HepG2 (cell line): Measurements from ENCODE around the gene PRM3. TPM values are rescaled to one million over a fixed set of nuclear protein-coding genes. Genes with fewer than 3 reads are reported as not detected.
A peak's percentile ranks its signal among the peaks of the same experiment; 100 is the strongest.

Experiments
- AGO1 ChIP-seq: fragments of 200-400 bp; formaldehyde crosslinking; IDR thresholded peaks from 2 replicates; pipeline ENCODE4 v1.6.1; 2017; ENCODE audit warnings: mild to moderate bottlenecking, low read depth, low read length, moderate library complexity; ENCODE audit not compliant: poor library complexity, severe bottlenecking
- ATM ChIP-seq: fragments of 450-650 bp; IDR thresholded peaks from 2 replicates; pipeline ENCODE4 v1.7.1; 2017; ENCODE audit warnings: mild to moderate bottlenecking, borderline replicate concordance
- FOXO1 ChIP-seq: sonication (generic); formaldehyde crosslinking; IDR thresholded peaks from 2 replicates; pipeline ENCODE4 v1.4.0; 2020; ENCODE audit warnings: missing genetic modification reagents
- HNRNPUL1 ChIP-seq: fragments of 200-400 bp; formaldehyde crosslinking; IDR thresholded peaks from 2 replicates; pipeline ENCODE4 v1.6.1; 2017; ENCODE audit warnings: low read depth, mild to moderate bottlenecking, low read length, moderate library complexity
- KLF11 ChIP-seq: IDR thresholded peaks from 2 replicates; pipeline ENCODE4 v1.6.1; 2016; ENCODE audit warnings: missing compliant biosample characterization
- MAF1 ChIP-seq: sonication (generic); formaldehyde crosslinking; IDR thresholded peaks from 2 replicates; pipeline ENCODE4 v1.5.0; 2020; ENCODE audit warnings: missing genetic modification reagents, borderline replicate concordance
- MEIS2 ChIP-seq: sonication (generic); formaldehyde crosslinking; IDR thresholded peaks from 2 replicates; pipeline ENCODE4 v1.9.0; 2021; ENCODE audit warnings: mild to moderate bottlenecking, missing genetic modification reagents
- NR2F6 ChIP-seq, 2 experiments: IDR thresholded peaks; 2 replicates each; pipeline ENCODE4 v1.6.1; 2016; ENCODE audit warnings: antibody characterized with exemption in 1 of 2, mild to moderate bottlenecking in 1 of 2
- SRSF4 ChIP-seq: fragments of 200-400 bp; formaldehyde crosslinking; IDR thresholded peaks from one replicate; pipeline ENCODE4 v1.6.1; 2018; ENCODE audit warnings: mild to moderate bottlenecking, low read depth, low read length, moderate library complexity; ENCODE audit not compliant: poor library complexity, severe bottlenecking
- TGIF2 ChIP-seq: IDR thresholded peaks from 2 replicates; pipeline ENCODE4 v1.6.1; 2016; ENCODE audit warnings: control low read depth, missing compliant biosample characterization
- ZBTB3 ChIP-seq: sonication (generic); formaldehyde crosslinking; IDR thresholded peaks from 2 replicates; pipeline ENCODE4 v1.4.0; 2020; ENCODE audit warnings: low read depth, mild to moderate bottlenecking, moderate library complexity, missing genetic modification reagents, borderline replicate concordance
- ZC3H13 ChIP-seq: sonication (generic); formaldehyde crosslinking; IDR thresholded peaks from 2 replicates; pipeline ENCODE4 v1.8.1; 2023; ENCODE audit warnings: mild to moderate bottlenecking, missing genetic modification reagents, moderate library complexity
- ZNF333 ChIP-seq: sonication (generic); formaldehyde crosslinking; IDR thresholded peaks from 2 replicates; pipeline ENCODE4 v1.4.0; 2020; ENCODE audit warnings: mild to moderate bottlenecking, missing genetic modification reagents, borderline replicate concordance
- ZNF510 ChIP-seq: sonication (generic); formaldehyde crosslinking; IDR thresholded peaks from 2 replicates; pipeline ENCODE4 v1.4.0; 2020; ENCODE audit warnings: low read depth, mild to moderate bottlenecking, missing genetic modification reagents
- polyA plus RNA-seq, 8 experiments: library from polyadenylated mRNA; depleted of rRNA in 3 of 8; stranded (reverse) in 7 of 8; unstranded in 1 of 8; fragments of >200 nt; fragmentation: Illumina TruSeq in 4 of 8; extraction: Trizol in 4 of 8; gene quantifications; 2 replicates each; pipeline versions ENCODE4 v1.2.1 to v1.2.3, GENCODE V29; 2011 to 2016; ENCODE audit warnings: low read depth in 4 of 8, missing spikeins in 1 of 8, mixed read lengths in 1 of 8; ENCODE audit not compliant: insufficient read depth in 1 of 8
- total RNA-seq, 5 experiments: library from RNA; depleted of rRNA; stranded (reverse); fragments of >200 nt; fragmentation: Illumina TruSeq; extraction: Trizol; gene quantifications; 2 replicates each; pipeline ENCODE4 v1.2.3, GENCODE V29; 2016; ENCODE audit warnings: low read depth in 1 of 5
- TF ChIP-seq, protein P1 (sequence below): sonication (generic); formaldehyde crosslinking; IDR thresholded peaks from 2 replicates; pipeline ENCODE4 v1.9.0; 2021; ENCODE audit warnings: missing genetic modification reagents, borderline replicate concordance
- TF ChIP-seq, protein P2 (sequence below): sonication (generic); formaldehyde crosslinking; IDR thresholded peaks from 2 replicates; pipeline ENCODE4 v1.5.0; 2020; ENCODE audit warnings: missing genetic modification reagents
- TF ChIP-seq, protein P3 (sequence below): sonication (generic); formaldehyde crosslinking; IDR thresholded peaks from 2 replicates; pipeline ENCODE4 v1.5.0; 2020; ENCODE audit warnings: missing genetic modification reagents
- TF ChIP-seq, protein P4 (sequence below): sonication (generic); formaldehyde crosslinking; IDR thresholded peaks from 2 replicates; pipeline ENCODE4 v1.4.0; 2020; ENCODE audit warnings: missing genetic modification reagents, mild to moderate bottlenecking, borderline replicate concordance
- TF ChIP-seq, protein P5 (sequence below): conservative IDR thresholded peaks from 2 replicates; pipeline ENCODE4 v1.6.1; 2018; ENCODE audit warnings: missing genetic modification reagents
- TF ChIP-seq, protein P6 (sequence below): IDR thresholded peaks from 2 replicates; pipeline ENCODE4 v1.6.1; 2016; ENCODE audit warnings: missing compliant biosample characterization, missing genetic modification reagents, borderline replicate concordance

Gene PRM3
- total and polyA plus RNA-seq, 2 of the 13 experiments (the other 11 are each of a cell fraction or from before 2014, with no cell fraction given) = not detected

DNA sequence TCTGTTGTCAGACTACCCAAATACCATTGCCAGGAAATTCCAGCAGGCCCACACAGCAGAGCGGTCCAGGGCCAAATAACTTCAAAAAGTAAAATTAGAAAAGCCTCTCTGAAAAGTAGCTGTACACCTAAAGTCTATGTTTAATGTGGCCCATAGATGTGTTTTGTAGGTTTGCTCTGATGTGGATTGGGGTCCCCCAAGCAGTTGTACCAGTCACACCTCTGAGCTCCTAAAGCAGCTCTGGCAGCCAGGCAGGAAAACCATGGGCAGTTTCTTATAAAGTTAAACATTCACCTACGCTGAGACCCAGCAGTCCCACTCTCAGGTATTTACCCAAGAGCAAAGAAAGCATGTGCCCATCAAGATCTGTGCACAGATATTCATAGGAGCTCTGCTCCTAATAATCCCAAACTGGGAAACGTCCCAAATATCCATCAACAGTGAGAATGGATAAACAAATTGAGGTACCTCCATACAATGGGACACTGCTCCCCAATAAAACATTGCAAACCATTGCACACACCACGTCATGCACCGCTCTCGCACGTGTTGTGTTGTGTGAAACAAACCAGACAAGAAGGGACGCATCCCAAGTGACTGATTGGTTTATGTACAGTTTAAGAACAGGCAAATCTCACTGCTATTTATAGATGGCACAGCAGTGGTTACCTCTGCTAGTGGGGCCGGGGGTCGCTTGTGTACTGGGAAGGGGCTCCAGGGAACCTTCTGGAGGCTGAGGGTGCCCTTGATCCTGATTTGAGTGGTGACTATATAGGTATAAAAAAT, 23.5 kb upstream of the PRM3 start (continued):
- TF ChIP-seq MEIS2 (CRISPR knock-in tag) (0 out of 2 replicates have a peak, but pooled peaks have one; percentile 62), ZNF510 (CRISPR knock-in tag) (peak; percentile 91), SRSF4 (no peak), ZNF333 (CRISPR knock-in tag) (no peak), KLF11 (CRISPR knock-in tag) (no peak; the same call in 1 of the 2 replicates), AGO1 (no peak), FOXO1 (CRISPR knock-in tag) (peak; percentile 53; the same call in 1 of the 2 replicates), NR2F6 (IDR thresholded peaks at IDR 0.05) (peak; percentile 44), NR2F6 (CRISPR knock-in tag; IDR thresholded peaks at IDR 0.05) (peak; percentile 16; the same call in 1 of the 2 replicates), ATM (no peak), HNRNPUL1 (no peak), TGIF2 (no peak), ZC3H13 (CRISPR knock-in tag) (0 out of 2 replicates have a peak, but pooled peaks have one; percentile 20), ZBTB3 (CRISPR knock-in tag) (0 out of 2 replicates have a peak, but pooled peaks have one; percentile 58), MAF1 (CRISPR knock-in tag) (0 out of 2 replicates have a peak, but pooled peaks have one; percentile 7)
- TF ChIP-seq, protein P1, sequence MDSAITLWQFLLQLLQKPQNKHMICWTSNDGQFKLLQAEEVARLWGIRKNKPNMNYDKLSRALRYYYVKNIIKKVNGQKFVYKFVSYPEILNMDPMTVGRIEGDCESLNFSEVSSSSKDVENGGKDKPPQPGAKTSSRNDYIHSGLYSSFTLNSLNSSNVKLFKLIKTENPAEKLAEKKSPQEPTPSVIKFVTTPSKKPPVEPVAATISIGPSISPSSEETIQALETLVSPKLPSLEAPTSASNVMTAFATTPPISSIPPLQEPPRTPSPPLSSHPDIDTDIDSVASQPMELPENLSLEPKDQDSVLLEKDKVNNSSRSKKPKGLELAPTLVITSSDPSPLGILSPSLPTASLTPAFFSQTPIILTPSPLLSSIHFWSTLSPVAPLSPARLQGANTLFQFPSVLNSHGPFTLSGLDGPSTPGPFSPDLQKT (CRISPR knock-in tag) = no peak
- TF ChIP-seq, protein P2, sequence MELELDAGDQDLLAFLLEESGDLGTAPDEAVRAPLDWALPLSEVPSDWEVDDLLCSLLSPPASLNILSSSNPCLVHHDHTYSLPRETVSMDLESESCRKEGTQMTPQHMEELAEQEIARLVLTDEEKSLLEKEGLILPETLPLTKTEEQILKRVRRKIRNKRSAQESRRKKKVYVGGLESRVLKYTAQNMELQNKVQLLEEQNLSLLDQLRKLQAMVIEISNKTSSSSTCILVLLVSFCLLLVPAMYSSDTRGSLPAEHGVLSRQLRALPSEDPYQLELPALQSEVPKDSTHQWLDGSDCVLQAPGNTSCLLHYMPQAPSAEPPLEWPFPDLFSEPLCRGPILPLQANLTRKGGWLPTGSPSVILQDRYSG (CRISPR knock-in tag) = no peak
- TF ChIP-seq, protein P3, sequence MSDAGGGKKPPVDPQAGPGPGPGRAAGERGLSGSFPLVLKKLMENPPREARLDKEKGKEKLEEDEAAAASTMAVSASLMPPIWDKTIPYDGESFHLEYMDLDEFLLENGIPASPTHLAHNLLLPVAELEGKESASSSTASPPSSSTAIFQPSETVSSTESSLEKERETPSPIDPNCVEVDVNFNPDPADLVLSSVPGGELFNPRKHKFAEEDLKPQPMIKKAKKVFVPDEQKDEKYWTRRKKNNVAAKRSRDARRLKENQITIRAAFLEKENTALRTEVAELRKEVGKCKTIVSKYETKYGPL = peak; percentile 59; the same call in 1 of the 2 replicates
- TF ChIP-seq, protein P4, sequence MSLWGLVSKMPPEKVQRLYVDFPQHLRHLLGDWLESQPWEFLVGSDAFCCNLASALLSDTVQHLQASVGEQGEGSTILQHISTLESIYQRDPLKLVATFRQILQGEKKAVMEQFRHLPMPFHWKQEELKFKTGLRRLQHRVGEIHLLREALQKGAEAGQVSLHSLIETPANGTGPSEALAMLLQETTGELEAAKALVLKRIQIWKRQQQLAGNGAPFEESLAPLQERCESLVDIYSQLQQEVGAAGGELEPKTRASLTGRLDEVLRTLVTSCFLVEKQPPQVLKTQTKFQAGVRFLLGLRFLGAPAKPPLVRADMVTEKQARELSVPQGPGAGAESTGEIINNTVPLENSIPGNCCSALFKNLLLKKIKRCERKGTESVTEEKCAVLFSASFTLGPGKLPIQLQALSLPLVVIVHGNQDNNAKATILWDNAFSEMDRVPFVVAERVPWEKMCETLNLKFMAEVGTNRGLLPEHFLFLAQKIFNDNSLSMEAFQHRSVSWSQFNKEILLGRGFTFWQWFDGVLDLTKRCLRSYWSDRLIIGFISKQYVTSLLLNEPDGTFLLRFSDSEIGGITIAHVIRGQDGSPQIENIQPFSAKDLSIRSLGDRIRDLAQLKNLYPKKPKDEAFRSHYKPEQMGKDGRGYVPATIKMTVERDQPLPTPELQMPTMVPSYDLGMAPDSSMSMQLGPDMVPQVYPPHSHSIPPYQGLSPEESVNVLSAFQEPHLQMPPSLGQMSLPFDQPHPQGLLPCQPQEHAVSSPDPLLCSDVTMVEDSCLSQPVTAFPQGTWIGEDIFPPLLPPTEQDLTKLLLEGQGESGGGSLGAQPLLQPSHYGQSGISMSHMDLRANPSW (CRISPR knock-in tag) = peak; percentile 82; the same call in 1 of the 2 replicates
- TF ChIP-seq, protein P5, sequence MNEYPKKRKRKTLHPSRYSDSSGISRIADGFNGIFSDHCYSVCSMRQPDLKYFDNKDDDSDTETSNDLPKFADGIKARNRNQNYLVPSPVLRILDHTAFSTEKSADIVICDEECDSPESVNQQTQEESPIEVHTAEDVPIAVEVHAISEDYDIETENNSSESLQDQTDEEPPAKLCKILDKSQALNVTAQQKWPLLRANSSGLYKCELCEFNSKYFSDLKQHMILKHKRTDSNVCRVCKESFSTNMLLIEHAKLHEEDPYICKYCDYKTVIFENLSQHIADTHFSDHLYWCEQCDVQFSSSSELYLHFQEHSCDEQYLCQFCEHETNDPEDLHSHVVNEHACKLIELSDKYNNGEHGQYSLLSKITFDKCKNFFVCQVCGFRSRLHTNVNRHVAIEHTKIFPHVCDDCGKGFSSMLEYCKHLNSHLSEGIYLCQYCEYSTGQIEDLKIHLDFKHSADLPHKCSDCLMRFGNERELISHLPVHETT = peak; percentile 62; the same call in 1 of the 2 replicates
- TF ChIP-seq, protein P6, sequence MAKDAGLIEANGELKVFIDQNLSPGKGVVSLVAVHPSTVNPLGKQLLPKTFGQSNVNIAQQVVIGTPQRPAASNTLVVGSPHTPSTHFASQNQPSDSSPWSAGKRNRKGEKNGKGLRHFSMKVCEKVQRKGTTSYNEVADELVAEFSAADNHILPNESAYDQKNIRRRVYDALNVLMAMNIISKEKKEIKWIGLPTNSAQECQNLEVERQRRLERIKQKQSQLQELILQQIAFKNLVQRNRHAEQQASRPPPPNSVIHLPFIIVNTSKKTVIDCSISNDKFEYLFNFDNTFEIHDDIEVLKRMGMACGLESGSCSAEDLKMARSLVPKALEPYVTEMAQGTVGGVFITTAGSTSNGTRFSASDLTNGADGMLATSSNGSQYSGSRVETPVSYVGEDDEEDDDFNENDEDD (CRISPR knock-in tag) = peak; percentile 48; the same call in 1 of the 2 replicates
